GM21390 (cell line): Measurements from ENCODE around the gene NEO1.

ENCODE experiments used
- ATAC-seq: cut with Tn5 transposase; IDR thresholded peaks from one replicate; pipeline ENCODE4 v1.9.1; 2021; ENCODE audit not compliant: unreplicated experiment

Gene NEO1

GRCh38 chr15:73344056-73344455 is 291.8 kb downstream of the NEO1 start:
- ATAC-seq, result no peak

DNA sequence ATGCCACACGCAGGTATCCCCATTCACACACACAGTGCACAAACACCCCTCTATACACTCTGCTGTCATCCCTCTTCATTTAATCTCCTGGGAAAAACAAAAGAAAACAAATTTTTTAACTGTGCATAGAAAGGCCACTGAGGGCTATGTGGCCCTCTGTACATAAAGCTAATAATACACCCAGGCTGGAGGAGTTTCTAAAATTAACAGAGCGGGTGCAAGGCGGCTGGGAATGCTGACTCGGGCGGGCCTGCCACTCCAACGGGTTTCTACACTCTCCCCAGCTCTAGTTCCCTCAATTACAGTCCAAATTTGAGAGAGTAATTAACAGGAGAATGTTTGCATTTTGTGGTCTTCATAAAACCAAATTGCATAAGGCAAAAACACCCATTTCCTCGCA is 293.4 kb downstream of the NEO1 start:
- ATAC-seq, result no peak

DNA sequence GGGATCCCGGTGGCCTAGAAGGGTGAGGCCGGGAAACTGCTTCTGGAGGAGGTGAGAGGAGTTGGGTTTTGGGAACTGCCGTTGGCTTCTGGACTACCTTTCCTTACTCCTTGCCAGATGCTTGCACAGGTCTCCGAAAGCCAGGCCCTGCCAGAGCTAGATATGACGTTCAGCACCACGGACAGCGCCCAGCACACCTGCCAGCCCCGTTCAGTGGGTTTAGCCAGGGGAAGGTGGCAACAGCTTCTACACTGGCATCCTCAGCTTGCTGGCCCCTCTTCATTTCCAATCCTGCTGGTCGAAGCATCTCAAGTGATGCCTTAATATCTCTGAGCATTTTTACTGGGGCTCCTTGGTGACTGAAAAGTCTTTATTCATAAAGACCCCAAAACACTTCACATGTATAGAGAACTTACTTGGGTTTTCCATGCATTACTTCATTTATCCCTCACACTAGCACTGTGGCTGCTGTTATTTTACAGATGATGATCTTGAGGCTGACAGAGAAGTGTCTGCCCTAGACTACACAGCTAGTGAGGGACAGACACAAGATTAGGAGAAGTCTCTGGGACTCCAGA is 294.6 kb downstream of the NEO1 start:
- no peak for ATAC-seq

GRCh38 chr15:73349191-73349590 is 296.9 kb downstream of the NEO1 start:
- no peak for ATAC-seq

- no peak for ATAC-seq
These were observed 299.8 kb downstream of the NEO1 start for GRCh38 chr15:73352082-73352481.

DNA sequence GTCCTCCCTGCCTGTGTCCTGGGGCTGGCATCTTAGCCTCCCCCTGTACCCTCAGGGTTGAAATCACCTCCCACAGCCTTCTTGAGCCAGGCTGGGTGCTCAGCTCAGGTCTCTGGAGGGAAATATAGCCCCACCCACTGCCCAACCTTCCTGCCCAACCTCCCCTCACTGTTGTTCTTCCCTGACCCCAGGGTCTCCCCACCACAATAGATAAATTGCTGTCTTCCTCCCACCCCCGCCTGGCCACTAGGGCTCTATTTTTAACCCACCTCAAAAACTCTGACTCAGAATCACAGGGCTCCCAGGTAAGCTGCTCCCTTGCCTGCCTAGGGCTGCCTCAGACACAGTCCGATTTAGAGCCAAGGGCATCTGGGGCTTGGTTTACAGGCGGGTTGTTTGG is 301.5 kb downstream of the NEO1 start:
- no peak for ATAC-seq

DNA sequence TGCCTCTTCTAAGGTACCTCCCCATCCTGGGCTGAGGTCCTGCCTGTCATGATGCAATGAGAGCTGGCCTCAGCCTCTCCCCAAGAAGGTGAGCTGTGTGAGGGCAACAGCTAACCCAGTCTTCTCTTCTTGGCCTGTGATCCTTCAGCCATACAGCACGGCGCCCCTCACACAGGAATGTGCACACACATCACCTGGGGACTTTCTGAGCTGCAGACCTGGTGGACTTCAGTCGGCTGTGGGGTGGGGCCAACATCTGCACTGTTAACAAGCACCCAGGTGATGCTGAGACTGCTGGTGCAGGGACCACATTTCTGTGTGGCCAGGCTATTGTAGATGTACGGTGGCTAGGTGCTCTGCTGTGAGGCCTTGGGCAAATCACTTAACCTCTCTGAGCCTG is 302.0 kb downstream of the NEO1 start:
- no peak for ATAC-seq
